ENCODE results near the gene APEH.

Gene APEH

GRCh38 chr3:49629866-49630265 is 44.3 kb upstream of the APEH start:
- no peak for DNase-seq (ENCODE audit: low read depth)
- H3K4me3 ChIP-seq (ENCODE audit: low read length) = no peak overlapping the region
- TF ChIP-seq, protein P1, sequence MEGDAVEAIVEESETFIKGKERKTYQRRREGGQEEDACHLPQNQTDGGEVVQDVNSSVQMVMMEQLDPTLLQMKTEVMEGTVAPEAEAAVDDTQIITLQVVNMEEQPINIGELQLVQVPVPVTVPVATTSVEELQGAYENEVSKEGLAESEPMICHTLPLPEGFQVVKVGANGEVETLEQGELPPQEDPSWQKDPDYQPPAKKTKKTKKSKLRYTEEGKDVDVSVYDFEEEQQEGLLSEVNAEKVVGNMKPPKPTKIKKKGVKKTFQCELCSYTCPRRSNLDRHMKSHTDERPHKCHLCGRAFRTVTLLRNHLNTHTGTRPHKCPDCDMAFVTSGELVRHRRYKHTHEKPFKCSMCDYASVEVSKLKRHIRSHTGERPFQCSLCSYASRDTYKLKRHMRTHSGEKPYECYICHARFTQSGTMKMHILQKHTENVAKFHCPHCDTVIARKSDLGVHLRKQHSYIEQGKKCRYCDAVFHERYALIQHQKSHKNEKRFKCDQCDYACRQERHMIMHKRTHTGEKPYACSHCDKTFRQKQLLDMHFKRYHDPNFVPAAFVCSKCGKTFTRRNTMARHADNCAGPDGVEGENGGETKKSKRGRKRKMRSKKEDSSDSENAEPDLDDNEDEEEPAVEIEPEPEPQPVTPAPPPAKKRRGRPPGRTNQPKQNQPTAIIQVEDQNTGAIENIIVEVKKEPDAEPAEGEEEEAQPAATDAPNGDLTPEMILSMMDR (conservative IDR thresholded peaks at IDR 0.05; ENCODE audit: low read length) = no peak

GRCh38 chr3:49630784-49631183 is 43.4 kb upstream of the APEH start:
- no peak overlapping the region for H3K4me3 ChIP-seq (ENCODE audit: low read length)
- TF ChIP-seq, protein P1 (conservative IDR thresholded peaks at IDR 0.05; ENCODE audit: low read length) = no peak
- no peak for DNase-seq (ENCODE audit: low read depth)

DNA sequence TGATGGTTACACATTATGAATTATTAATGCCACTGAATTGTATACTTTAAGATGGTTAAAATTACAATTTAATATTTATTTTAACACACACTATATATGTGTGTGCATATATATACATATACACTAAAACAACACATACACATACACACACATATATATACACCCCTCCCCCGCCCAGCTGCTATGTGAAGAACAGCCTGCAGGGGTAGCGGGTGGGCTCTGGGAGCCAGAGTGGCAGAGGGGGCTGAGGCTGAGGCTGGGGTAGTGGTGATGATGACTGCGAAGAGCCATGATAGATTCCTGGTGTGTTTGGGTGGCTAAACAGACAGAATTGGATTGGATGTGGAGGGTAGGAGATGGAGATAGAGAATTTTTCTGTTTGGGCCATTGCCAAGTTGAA is 39.4 kb upstream of the APEH start:
- TF ChIP-seq, protein P1 (conservative IDR thresholded peaks at IDR 0.05; ENCODE audit: low read length) = no peak
- H3K4me3 ChIP-seq (ENCODE audit: low read length) = no peak overlapping the region
- DNase-seq (ENCODE audit: low read depth) = no peak

- no peak overlapping the region for H3K4me3 ChIP-seq (ENCODE audit: low read length)
- no peak for DNase-seq (ENCODE audit: low read depth)
- TF ChIP-seq, protein P1 (conservative IDR thresholded peaks at IDR 0.05; ENCODE audit: low read length) = no peak
Measured at GRCh38 chr3:49636883-49637609, 37.1 kb upstream of the APEH start.

GRCh38 chr3:49638445-49638844 is 35.7 kb upstream of the APEH start:
- DNase-seq (ENCODE audit: low read depth) = peak; percentile 50
- no peak overlapping the region for H3K4me3 ChIP-seq (ENCODE audit: low read length)
- TF ChIP-seq, protein P1 (conservative IDR thresholded peaks at IDR 0.05; ENCODE audit: low read length) = no peak

DNA sequence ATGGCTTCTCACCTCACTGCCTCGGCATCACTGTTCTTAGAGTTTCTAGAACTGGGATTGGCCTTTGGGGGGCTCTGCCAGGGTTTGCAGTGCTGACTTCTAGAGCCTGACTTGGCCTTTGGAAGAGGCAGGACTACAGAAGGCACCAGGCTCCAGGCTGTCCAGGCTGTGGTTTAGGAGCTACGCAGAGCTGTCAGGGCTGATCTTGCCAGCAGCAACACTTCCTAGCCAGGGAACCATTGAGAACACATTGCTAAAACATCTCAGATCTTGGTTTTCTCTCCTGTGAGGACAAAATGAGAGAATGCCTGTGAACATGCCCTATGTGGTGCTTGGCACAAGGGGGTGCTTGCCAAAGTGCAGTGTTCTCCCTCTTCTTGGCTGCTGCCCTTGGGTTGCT is 34.6 kb upstream of the APEH start:
- TF ChIP-seq, protein P1 (conservative IDR thresholded peaks at IDR 0.05; ENCODE audit: low read length) = no peak
- no peak overlapping the region for H3K4me3 ChIP-seq (ENCODE audit: low read length)
- DNase-seq (ENCODE audit: low read depth) = peak; percentile 13

DNA sequence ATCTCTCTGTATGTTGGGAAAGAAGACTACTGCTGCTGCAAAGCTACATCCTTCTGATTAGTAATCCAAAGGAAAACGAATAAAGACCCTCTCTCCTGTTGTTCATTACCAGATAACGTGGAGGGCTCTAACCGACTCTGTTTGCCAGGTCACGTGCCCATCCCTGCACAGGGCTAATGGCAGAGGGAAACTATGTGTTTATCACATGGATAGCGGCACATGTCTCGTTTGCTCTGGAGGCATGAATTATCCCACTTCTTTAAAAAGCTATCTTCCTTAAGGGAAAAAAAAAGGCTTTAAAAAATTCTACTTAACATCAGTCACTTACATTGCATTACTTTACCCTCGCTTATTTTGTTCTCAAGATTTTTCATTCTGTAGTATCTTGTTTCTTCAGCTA is 32.9 kb upstream of the APEH start:
- DNase-seq (ENCODE audit: low read depth) = no peak
- TF ChIP-seq, protein P1 (conservative IDR thresholded peaks at IDR 0.05; ENCODE audit: low read length) = no peak
- no peak overlapping the region for H3K4me3 ChIP-seq (ENCODE audit: low read length)

Data from AG10803 (cell line).